HEK293T (cell line): ENCODE measurements around the gene COL5A1.

Source experiments
- CTCF ChIA-PET: fragments of 350-600 bp; formaldehyde crosslinking; extraction: SDS; loops from one replicate; lab custom pipeline; 2021; ENCODE audit warnings: antibody characterized with exemption, inconsistent platforms; lab: Yijun Ruan, JAX
- POLR2A ChIA-PET: fragments of 350-600 bp; formaldehyde crosslinking; extraction: SDS; loops from one replicate; lab custom pipeline; 2020; ENCODE audit warnings: antibody characterized with exemption, inconsistent platforms; lab: Yijun Ruan, JAX
- DNase-seq: peaks from one replicate; pipeline ENCODE4 v3.0.0; 2012; ENCODE audit warnings: mixed read lengths; ENCODE audit errors: extremely low spot score
- ARNT ChIP-seq: fragments of 450-650 bp; IDR thresholded peaks from 2 replicates; pipeline ENCODE4 v1.6.1; 2017; ENCODE audit warnings: mild to moderate bottlenecking
- BHLHE40 ChIP-seq: fragments of 450-650 bp; IDR thresholded peaks from 2 replicates; pipeline ENCODE4 v1.6.1; 2016; ENCODE audit warnings: mild to moderate bottlenecking, moderate library complexity, borderline replicate concordance
- CTBP1 ChIP-seq: fragments of 450-650 bp; IDR thresholded peaks from 2 replicates; pipeline ENCODE4 v1.6.1; 2016; ENCODE audit warnings: borderline replicate concordance
- ELF4 ChIP-seq: fragments of 450-650 bp; IDR thresholded peaks from 2 replicates; pipeline ENCODE4 v1.6.1; 2017; ENCODE audit warnings: antibody characterized with exemption
- FOXA1 ChIP-seq: fragments of 450-650 bp; IDR thresholded peaks from 2 replicates; pipeline ENCODE4 v1.6.1; 2016; ENCODE audit warnings: mild to moderate bottlenecking
- FOXK2 ChIP-seq: fragments of 450-650 bp; IDR thresholded peaks from 2 replicates; pipeline ENCODE4 v1.6.1; 2016; ENCODE audit warnings: mild to moderate bottlenecking
- FOXM1 ChIP-seq: fragments of 450-650 bp; IDR thresholded peaks from 2 replicates; pipeline ENCODE4 v1.6.1; 2017; ENCODE audit warnings: mild to moderate bottlenecking, borderline replicate concordance
- HDGF ChIP-seq: fragments of 450-650 bp; IDR thresholded peaks from 2 replicates; pipeline ENCODE4 v1.6.1; 2017; ENCODE audit warnings: antibody characterized with exemption, borderline replicate concordance
- L3MBTL2 ChIP-seq: fragments of 450-650 bp; conservative IDR thresholded peaks from 2 replicates; pipeline ENCODE4 v1.6.1; 2016; ENCODE audit warnings: mild to moderate bottlenecking
- LEF1 ChIP-seq: fragments of 450-650 bp; IDR thresholded peaks from 2 replicates; pipeline ENCODE4 v1.6.1; 2017; ENCODE audit warnings: mild to moderate bottlenecking, borderline replicate concordance
- NFRKB ChIP-seq: fragments of 450-650 bp; IDR thresholded peaks from 2 replicates; pipeline ENCODE4 v1.6.1; 2016; ENCODE audit warnings: mild to moderate bottlenecking, moderate library complexity
- PKNOX1 ChIP-seq: fragments of 450-650 bp; IDR thresholded peaks from 2 replicates; pipeline ENCODE4 v1.6.1; 2016
- SP1 ChIP-seq: fragments of 450-650 bp; IDR thresholded peaks from 2 replicates; pipeline ENCODE4 v1.6.1; 2017
- SUZ12 ChIP-seq: fragments of 450-650 bp; IDR thresholded peaks from 2 replicates; pipeline ENCODE4 v1.6.1; 2016; ENCODE audit warnings: mild to moderate bottlenecking
- TARDBP ChIP-seq: fragments of 450-650 bp; IDR thresholded peaks from 2 replicates; pipeline ENCODE4 v1.6.1; 2016
- ZNF384 ChIP-seq: fragments of 450-650 bp; IDR thresholded peaks from 2 replicates; pipeline ENCODE4 v1.6.1; 2016

The COL5A1 gene

DNA sequence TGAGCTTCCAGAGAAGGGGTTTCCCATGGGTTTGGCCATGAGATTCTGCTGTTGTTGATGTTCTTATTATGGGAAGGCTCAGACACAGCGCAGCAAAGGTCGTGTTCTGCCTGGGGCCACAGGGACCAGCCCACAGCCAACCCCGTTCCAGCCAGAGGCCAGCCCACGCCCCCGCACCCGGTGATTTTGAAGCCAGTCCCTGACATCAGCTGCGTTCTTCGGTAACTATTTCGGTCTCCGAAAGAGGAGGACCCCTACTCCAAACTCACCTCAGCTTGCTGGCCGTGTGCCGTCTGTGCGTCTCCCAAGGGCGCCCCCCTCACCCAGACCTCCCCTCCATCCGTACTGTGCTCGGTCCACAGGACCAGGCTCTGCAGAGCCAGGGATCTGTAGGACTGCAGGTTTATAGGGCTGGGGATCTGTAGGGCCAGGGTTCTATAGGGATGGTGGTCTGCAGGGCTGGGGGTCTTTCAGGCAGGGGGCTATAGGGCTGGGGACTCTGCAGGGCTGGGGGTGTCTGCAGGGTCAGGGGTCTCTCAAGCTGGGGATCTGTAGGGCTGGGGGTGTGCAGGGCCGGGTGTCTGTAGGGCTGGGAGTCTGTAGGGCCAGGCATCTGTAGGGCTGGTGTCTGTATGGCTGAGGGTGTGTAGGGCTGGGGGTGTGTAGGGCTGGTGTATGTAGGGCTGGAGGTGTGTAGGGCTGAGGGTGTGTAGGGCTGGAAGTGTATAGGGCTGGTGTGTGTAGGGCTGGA is 11.8 kb downstream of the COL5A1 start:
- CTCF ChIA-PET, result no interaction called here
- DNase-seq, result no peak
- POLR2A ChIA-PET, result no interaction called here
- TF ChIP-seq FOXM1 (no peak), BHLHE40 (no peak), ZNF384 (no peak), TARDBP (no peak)

GRCh38 chr9:134655101-134655500 is 13.5 kb downstream of the COL5A1 start:
- no peak for DNase-seq
- TF ChIP-seq ARNT (no peak), FOXK2 (no peak), SP1 (no peak), BHLHE40 (no peak), NFRKB (no peak), SUZ12 (no peak), L3MBTL2 (no peak), LEF1 (no peak), FOXA1 (no peak)
- ChIA-PET POLR2A (interaction anchor here (1.0 kb wide), 1 partner anchor 12 kb away, joined by 3 read pairs; no protein-coding TSS in a partner anchor), CTCF (interaction anchor here (0.6 kb wide), 1 partner anchor 488 kb away, joined by 7 read pairs; no protein-coding TSS in a partner anchor)

DNA sequence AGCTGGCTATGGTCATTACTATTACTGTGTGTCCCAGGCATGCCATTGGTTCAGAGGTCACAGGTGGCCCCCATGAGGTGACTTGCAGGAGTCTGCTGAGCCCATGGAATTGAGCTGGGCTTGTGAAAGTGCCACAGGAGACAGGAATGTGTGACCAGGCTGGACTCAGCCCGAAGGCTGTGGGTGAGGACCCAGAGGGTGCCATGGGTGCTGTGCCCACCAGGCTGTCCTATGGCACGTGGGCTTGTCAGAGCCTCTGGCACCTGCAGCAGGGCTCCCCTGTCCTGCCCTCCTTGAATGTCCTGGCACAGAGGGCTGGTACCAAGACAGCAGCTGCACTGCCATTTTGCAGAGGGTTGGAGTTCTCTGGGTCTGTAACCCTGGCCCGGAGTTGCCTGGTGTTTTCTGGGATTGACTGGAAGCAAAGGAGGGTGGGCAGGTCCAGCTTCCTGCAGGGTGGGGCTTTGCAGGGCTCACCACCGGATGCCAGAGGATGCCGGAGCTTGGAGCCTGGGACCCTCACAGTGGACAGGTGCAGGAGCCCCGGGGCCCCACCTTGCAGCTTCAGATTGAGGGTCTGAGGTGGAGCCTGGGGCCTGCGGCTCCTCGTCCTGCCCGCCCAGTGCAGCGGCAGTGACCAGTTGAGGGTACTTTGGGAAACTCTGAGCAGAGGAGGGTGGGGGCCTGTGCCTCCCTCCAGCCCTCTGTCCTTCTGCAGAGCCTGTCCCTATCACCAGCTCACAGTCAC is 14.2 kb downstream of the COL5A1 start:
- TF ChIP-seq SP1 (no peak), SUZ12 (no peak), ELF4 (no peak), L3MBTL2 (no peak), FOXK2 (no peak), LEF1 (no peak), PKNOX1 (no peak), HDGF (no peak), NFRKB (no peak)
- POLR2A ChIA-PET, result interaction anchor here (1.0 kb wide), 1 partner anchor 13 kb away, joined by 3 read pairs; no protein-coding TSS in a partner anchor
- CTCF ChIA-PET, result no interaction called here
- DNase-seq, result no peak

- ChIA-PET POLR2A (interaction anchor here (1.0 kb wide), 1 partner anchor 14 kb away, joined by 3 read pairs; no protein-coding TSS in a partner anchor), CTCF (no interaction called here)
- peak; percentile 29 for DNase-seq
- no peak for TF ChIP-seq SUZ12
- no peak for TF ChIP-seq NFRKB
- TF ChIP-seq TARDBP, result no peak
- no peak for TF ChIP-seq SP1
- no peak for TF ChIP-seq FOXA1
- TF ChIP-seq HDGF, result no peak
- TF ChIP-seq L3MBTL2, result no peak
- no peak for TF ChIP-seq ELF4
- no peak for TF ChIP-seq BHLHE40
- TF ChIP-seq ZNF384, result no peak
- no peak for TF ChIP-seq FOXK2
These were observed 14.9 kb downstream of the COL5A1 start for GRCh38 chr9:134656334-134657006.

- POLR2A ChIA-PET, result no interaction called here
- DNase-seq, result no peak
- CTCF ChIA-PET, result no interaction called here
- no peak for TF ChIP-seq ELF4
These were observed 16.2 kb downstream of the COL5A1 start for GRCh38 chr9:134657666-134658377.

GRCh38 chr9:134658378-134658955 is 16.9 kb downstream of the COL5A1 start:
- no peak for TF ChIP-seq TARDBP
- TF ChIP-seq HDGF, result no peak
- TF ChIP-seq ARNT, result no peak
- no peak for TF ChIP-seq FOXM1
- TF ChIP-seq CTBP1, result no peak
- no peak for TF ChIP-seq BHLHE40
- TF ChIP-seq ELF4, result no peak
- no peak for TF ChIP-seq LEF1
- TF ChIP-seq PKNOX1, result no peak
- no peak for TF ChIP-seq NFRKB
- TF ChIP-seq FOXK2, result no peak
- no peak for TF ChIP-seq ZNF384
- no peak for TF ChIP-seq SP1
- no peak for TF ChIP-seq L3MBTL2
- no peak for TF ChIP-seq FOXA1
- TF ChIP-seq SUZ12, result no peak
- no peak for DNase-seq
- ChIA-PET POLR2A (no interaction called here), CTCF (no interaction called here)
